Left kidney (tissue), 8 donors: ENCODE results near the gene PFDN1. TPM values are rescaled to one million over a fixed set of nuclear protein-coding genes. Genes with fewer than 3 reads are reported as not detected.
"Not testable (repeated sequence)": the region's sequence is repeated elsewhere in the genome, so short reads cannot be mapped to it uniquely, and the experiment has no call there.

Experiments
- DNase-seq: peaks from one replicate; pipeline ENCODE4 v3.0.0-alpha.2; 2013
- long read RNA-seq, 8 donors: transcript quantifications; one replicate each; lab custom pipeline, GENCODE V29; 2026
- polyA plus RNA-seq: library from polyadenylated mRNA; unstranded; fragments of 120-200 nt; gene quantifications from one replicate; pipeline ENCODE4 v1.2.1, GENCODE V29; 2013; ENCODE audit not compliant: insufficient read length

PFDN1 gene
- polyA plus RNA-seq, result 112 TPM
- long read RNA-seq, donor 1, transcript PFDN1-202 (3 exons, 787 nt), result minor isoform, 13 of 64 reads
- long read RNA-seq, donor 1, transcript PFDN1-203 (3 exons, 1,091 nt), result minor isoform, 10 of 64 reads
- long read RNA-seq, donor 1, transcript PFDN1-201 (4 exons, 1,352 nt), result major isoform, 28 of 64 reads
- long read RNA-seq, donor 1, partial matches to known transcripts, result 10 of 64 reads
- long read RNA-seq, donor 1, other reads (novel, unspliced or antisense), result 0 of 64 reads
- long read RNA-seq, donor 2, transcript PFDN1-203 (3 exons, 1,091 nt), result minor isoform, 9 of 52 reads
- long read RNA-seq, donor 2, transcript PFDN1-202 (3 exons, 787 nt), result minor isoform, 8 of 52 reads
- long read RNA-seq, donor 2, transcript PFDN1-201 (4 exons, 1,352 nt), result major isoform, 29 of 52 reads
- long read RNA-seq, donor 2, partial matches to known transcripts, result 5 of 52 reads
- long read RNA-seq, donor 2, other reads (novel, unspliced or antisense), result 0 of 52 reads
- long read RNA-seq, donor 3, transcript PFDN1-203 (3 exons, 1,091 nt), result minor isoform, 7 of 49 reads
- long read RNA-seq, donor 3, transcript PFDN1-201 (4 exons, 1,352 nt), result major isoform, 38 of 49 reads
- long read RNA-seq, donor 3, partial matches to known transcripts, result 0 of 49 reads
- long read RNA-seq, donor 3, other reads (novel, unspliced or antisense), result 0 of 49 reads
- long read RNA-seq, donor 4, partial matches to known transcripts, result 0 of 5 reads
- long read RNA-seq, donor 4, other reads (novel, unspliced or antisense), result 0 of 5 reads
- long read RNA-seq, donor 5, transcript PFDN1-202 (3 exons, 787 nt), result minor isoform, 5 of 92 reads
- long read RNA-seq, donor 5, transcript PFDN1-201 (4 exons, 1,352 nt), result major isoform, 67 of 92 reads
- long read RNA-seq, donor 5, transcript PFDN1-203 (3 exons, 1,091 nt), result minor isoform, 13 of 92 reads
- long read RNA-seq, donor 5, partial matches to known transcripts, result 5 of 92 reads
- long read RNA-seq, donor 5, other reads (novel, unspliced or antisense), result 0 of 92 reads
- long read RNA-seq, donor 6, transcript PFDN1-201 (4 exons, 1,352 nt), result major isoform, 36 of 66 reads
- long read RNA-seq, donor 6, transcript PFDN1-202 (3 exons, 787 nt), result minor isoform, 13 of 66 reads
- long read RNA-seq, donor 6, transcript PFDN1-203 (3 exons, 1,091 nt), result minor isoform, 8 of 66 reads
- long read RNA-seq, donor 6, partial matches to known transcripts, result 6 of 66 reads
- long read RNA-seq, donor 6, other reads (novel, unspliced or antisense), result 0 of 66 reads
- long read RNA-seq, donor 7, transcript PFDN1-203 (3 exons, 1,091 nt), result minor isoform, 14 of 96 reads
- long read RNA-seq, donor 7, transcript PFDN1-201 (4 exons, 1,352 nt), result major isoform, 50 of 96 reads
- long read RNA-seq, donor 7, transcript PFDN1-202 (3 exons, 787 nt), result minor isoform, 16 of 96 reads
- long read RNA-seq, donor 7, partial matches to known transcripts, result 15 of 96 reads
- long read RNA-seq, donor 7, other reads (novel, unspliced or antisense), result 0 of 96 reads
- long read RNA-seq, donor 8, transcript PFDN1-201 (4 exons, 1,352 nt), result major isoform, 21 of 35 reads
- long read RNA-seq, donor 8, partial matches to known transcripts, result 7 of 35 reads
- long read RNA-seq, donor 8, other reads (novel, unspliced or antisense), result 0 of 35 reads

GRCh38 chr5:140302786-140303639, at the start of gene PFDN1:
TSS of gene PFDN1 (minus strand) at chr5:140303101. CDS start at chr5:140303073, 28 bp downstream.
- peak; percentile 96 for DNase-seq

GRCh38 chr5:140351609-140352334, 48.9 kb upstream of the PFDN1 start:
- DNase-seq, result peak; percentile 82

DNA sequence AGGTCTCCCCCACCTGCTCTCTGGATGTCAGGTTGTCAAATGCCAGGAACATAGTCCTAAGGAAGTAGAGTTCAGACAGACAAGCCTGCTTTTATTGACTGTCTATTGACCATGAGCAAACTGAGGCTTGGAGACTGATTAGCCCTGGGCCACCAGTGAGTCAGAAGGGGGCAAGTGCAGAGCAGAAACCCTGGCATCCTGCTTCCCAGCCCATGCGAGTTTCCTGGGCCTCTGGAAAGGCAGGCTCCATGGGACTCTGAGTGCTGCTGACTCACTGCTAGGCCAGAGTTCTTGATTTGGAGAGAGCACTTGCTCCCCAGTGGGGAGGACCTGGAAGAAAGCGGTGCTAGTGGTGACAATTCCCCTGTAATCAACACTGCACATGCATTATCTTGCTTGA, 46.3 kb upstream of the PFDN1 start:
- DNase-seq, result no peak

DNA sequence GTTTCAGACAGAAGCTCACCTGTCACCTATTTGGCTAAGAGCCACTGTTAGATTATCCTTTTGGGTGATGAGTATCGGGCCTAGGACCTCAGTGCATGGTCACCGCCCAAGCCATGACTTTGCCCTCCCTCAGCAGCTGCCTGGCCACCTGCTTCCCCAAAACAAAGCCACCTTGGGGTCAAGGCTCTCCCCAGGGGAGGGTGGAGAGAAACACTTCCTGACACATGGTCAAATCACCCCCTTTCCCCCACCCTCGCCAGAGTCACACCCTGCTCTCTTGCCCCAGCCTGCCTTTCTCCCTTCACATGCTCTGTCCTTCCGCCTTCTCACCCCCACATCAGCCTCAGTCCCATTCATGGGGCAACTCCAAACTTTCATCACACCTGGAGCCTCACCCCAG, 45.2 kb upstream of the PFDN1 start:
- DNase-seq, result no peak

- DNase-seq, result no peak
Observed at GRCh38 chr5:140347360-140347759, 44.5 kb upstream of the PFDN1 start.

- DNase-seq, result peak; percentile 77
Observed at GRCh38 chr5:140346348-140347221, 43.7 kb upstream of the PFDN1 start, which contains the start of gene HBEGF. TSS of gene HBEGF (minus strand) at chr5:140346603. CDS start at chr5:140346328, 275 bp downstream.

DNA sequence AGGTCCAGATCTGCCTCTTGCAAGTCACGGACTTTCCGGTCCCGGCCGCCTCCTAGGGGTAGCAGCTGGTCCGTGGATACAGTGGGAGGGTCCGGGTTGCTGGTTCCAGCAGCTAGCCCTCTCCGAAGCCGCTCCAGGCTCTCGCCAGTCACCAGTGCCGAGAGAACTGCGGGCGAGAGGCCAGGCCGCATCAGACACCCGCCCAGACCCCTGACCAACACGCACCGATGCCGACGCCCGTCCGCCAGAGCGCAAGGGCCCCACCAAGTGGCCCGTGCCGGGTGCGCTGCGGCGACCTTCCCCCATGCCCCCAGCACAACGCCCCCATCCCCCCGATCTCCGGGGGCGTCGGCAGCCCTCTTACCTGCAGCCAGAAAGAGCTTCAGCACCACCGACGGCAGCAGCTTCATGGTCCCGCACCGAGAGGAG, 43.0 kb upstream of the PFDN1 start:
- DNase-seq, result no peak

GRCh38 chr5:140344683-140345423, 42.0 kb upstream of the PFDN1 start:
- no peak for DNase-seq

GRCh38 chr5:140343849-140344248, 40.9 kb upstream of the PFDN1 start:
- DNase-seq, result not testable (repeated sequence)

- DNase-seq, result no peak
Observed at GRCh38 chr5:140342896-140343295, 40.0 kb upstream of the PFDN1 start.

- no peak for DNase-seq
Observed at GRCh38 chr5:140342287-140342686, 39.4 kb upstream of the PFDN1 start.

DNA sequence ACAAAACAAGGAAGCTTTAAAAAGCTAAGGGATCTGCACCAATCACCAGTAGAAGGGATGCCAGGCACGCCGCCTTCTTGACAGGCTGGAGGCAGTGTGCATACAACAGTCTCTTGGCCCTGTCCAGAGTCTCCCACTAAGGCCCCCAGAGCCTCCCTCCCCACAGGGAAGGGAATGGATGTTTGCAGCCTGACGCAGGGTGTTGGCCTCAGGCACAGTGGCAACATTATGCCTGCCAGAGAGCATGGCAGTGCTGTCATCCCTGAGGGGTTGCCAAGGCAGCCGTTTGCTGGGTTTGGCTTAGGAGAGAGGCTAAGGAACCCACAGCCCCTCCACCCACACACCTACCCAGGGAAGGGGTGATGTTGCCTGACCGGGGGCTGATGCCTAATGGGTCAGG, 38.7 kb upstream of the PFDN1 start:
- DNase-seq, result no peak

GRCh38 chr5:140340605-140341121, 37.8 kb upstream of the PFDN1 start:
- no peak for DNase-seq

DNA sequence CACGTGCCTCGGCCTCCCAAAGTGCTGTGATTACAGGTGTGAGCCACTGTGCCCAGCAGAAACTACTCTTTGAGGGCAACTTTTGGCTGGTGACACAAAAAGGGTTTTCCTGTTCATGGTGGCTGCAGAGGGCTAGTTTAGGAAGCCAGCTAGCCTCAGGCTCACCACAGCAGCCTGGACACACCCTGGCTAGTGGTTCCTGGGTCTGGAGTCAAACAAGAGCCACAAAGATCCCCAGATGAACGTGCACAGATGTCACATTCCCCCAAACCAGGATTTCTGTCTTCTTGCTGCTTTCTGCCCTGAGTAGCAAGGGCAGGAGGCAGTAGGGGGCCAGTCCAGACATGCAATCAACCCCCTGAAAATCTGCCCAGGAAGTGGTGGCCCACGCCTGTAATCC, 36.7 kb upstream of the PFDN1 start:
- DNase-seq, result no peak

DNA sequence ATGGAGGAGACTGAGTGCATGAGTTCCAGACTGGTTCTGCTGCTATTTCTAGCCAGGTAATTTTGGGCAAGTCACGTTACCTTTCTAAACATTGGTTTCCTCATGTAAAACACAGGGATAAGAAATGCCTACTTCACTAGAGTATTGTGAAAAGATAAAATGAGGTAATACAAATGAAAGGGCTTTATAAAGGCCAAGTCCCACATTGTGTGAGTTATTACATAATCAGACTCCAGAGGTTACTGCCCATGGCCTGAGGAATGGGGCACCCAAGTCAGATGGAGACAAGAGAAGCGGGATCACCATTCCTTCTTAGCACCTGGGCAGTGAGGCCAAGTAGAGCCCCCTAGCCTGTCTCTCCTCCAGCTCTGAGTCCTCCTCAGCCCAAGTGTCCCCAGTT, 36.0 kb upstream of the PFDN1 start:
- no peak for DNase-seq

GRCh38 chr5:140338336-140338735, 35.4 kb upstream of the PFDN1 start:
- no peak for DNase-seq

- DNase-seq, result no peak
Observed at GRCh38 chr5:140337880-140338279, 35.0 kb upstream of the PFDN1 start.
